ENCODE measurements around the gene LKAAEAR1. TPM values are rescaled to one million over a fixed set of nuclear protein-coding genes. Genes with fewer than 3 reads are reported as not detected.

The LKAAEAR1 gene
- total RNA-seq, 5 donors from 2014 or later (not counting 1 experiment from before 2014, with no cell fraction given) = 0.30 to 0.86 (median 0.35) TPM; not detected in 2

DNA sequence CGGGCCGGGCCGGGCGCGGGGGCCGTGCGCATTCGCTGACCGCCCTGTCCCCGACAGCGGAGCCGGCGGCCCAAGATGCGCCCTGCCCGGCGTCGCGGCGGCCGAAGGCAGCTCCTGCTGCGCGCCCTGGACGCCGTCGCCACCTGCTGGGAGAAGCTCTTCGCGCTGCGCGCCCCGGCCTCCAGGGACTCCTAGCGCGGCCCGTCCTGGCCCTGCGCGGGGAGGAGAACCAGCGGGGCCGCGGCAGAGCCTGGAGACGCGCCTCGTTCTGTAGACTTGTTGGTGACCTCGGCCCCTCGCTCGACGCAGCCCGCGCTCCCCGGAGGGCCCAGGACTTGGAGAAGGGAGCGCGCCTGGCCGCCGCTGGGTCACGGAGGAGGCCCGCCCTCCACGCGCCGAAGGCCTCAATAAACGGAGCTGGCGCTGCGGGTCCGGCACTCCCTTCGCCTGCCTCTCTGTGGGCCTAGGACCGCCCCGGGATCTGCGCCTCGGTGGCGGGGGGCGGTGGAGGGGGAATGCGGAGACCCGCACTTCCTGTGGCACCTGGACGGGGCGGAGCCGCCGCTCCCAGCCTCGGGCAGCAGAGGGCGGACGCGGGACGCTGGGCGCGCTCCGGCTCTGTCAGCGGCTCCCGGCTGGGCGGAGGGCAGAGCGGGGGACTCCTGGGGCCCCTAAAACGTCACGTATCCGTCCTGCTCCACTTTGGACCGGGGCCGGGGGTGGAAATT is 45.5 kb downstream of the LKAAEAR1 start:
- H3K36me3 ChIP-seq (ENCODE audit: control insufficient read depth in 2 of 2, extremely low read depth in 1 of 2, insufficient read depth in 1 of 2, low read length in 1 of 2) = peaks cover 0 to 6% of the 10 kb centered on the region in 2 donors
- no peak overlapping the region for H3K27ac ChIP-seq (ENCODE audit: low read length)
- WGBS (ENCODE audit: insufficient coverage) = under 1% methylated on average over 91 of the region's 91 CpGs
- peak overlapping the region; percentile 50 to 79 (median 78) for H3K4me3 Mint-ChIP-seq
- H3K9me3 ChIP-seq = no peaks in the 10 kb centered on the region
- H3K27ac Mint-ChIP-seq = peak overlapping the region in 1 of 2 donors; percentile 71
- DNase-seq (peak; percentile 41 to 85 (median 68)), ATAC-seq (replicated peaks in 1 of 4) (peak; percentile 69 to 85 (median 78))
- POLR2A ChIA-PET = interaction anchor here in 1 of 2 donors (0.5 kb wide), 1 partner anchor 374 kb away, joined by 3 read pairs; no protein-coding TSS in a partner anchor
- no peaks in the 10 kb centered on the region for H3K9me3 Mint-ChIP-seq
- CTCF ChIA-PET = interaction anchor here (0.6 to 1.7 kb wide), 6 partner anchors 16 to 500 kb away, joined by 3 to 8 read pairs (median 4); partner anchors contain the start of genes LKAAEAR1 (in 1 of the 2) and SAMD10 (in 1 of the 2)
- H3K4me1 ChIP-seq (ENCODE audit: control insufficient read depth in 1 of 2, extremely low read depth in 1 of 2, insufficient read depth in 2 of 2, low read length in 2 of 2) = peaks cover 18 to 85% of the 10 kb centered on the region in 2 experiments
- peaks cover 2% of the 10 kb centered on the region for H3K36me3 Mint-ChIP-seq
- H3K27me3 ChIP-seq (replicated peaks in 1 of 2; ENCODE audit: control insufficient read depth in 2 of 2, extremely low read depth in 1 of 2, insufficient read depth in 2 of 2, low read length in 1 of 2) = peaks cover 0 to 28% of the 10 kb centered on the region in 2 experiments
- peaks cover 53 to 71% (median 62%) of the 10 kb centered on the region in 3 donors for H3K4me1 Mint-ChIP-seq
- H3K4me3 ChIP-seq (ENCODE audit: control insufficient read depth in 1 of 2, extremely low read depth in 1 of 2, low read length in 1 of 2) = peak overlapping the region; percentile 50 to 53
- H3K27me3 Mint-ChIP-seq = no peaks in the 10 kb centered on the region

- H3K9me3 ChIP-seq = no peaks in the 10 kb centered on the region
- 4% methylated on average over 26 of the region's 30 CpGs for WGBS (ENCODE audit: insufficient coverage)
- Mint-ChIP-seq H3K27me3 (no peaks in the 10 kb centered on the region), H3K9me3 (no peaks in the 10 kb centered on the region), H3K27ac (no peak overlapping the region), H3K4me1 (peaks cover 54 to 71% (median 60%) of the 10 kb centered on the region in 3 donors), H3K36me3 (peaks cover 6% of the 10 kb centered on the region), H3K4me3 (peak overlapping the region; percentile 60 to 79 (median 74))
- peaks cover 18 to 87% of the 10 kb centered on the region in 2 experiments for H3K4me1 ChIP-seq (ENCODE audit: control insufficient read depth in 1 of 2, extremely low read depth in 1 of 2, insufficient read depth in 2 of 2, low read length in 2 of 2)
- H3K36me3 ChIP-seq (ENCODE audit: control insufficient read depth in 2 of 2, extremely low read depth in 1 of 2, insufficient read depth in 1 of 2, low read length in 1 of 2) = peaks cover 2 to 6% of the 10 kb centered on the region in 2 donors
- ATAC-seq (replicated peaks in 1 of 4) = peak; percentile 17 to 34 (median 26)
- DNase-seq = peak in 1 of 35 experiments; percentile 37
- H3K4me3 ChIP-seq (ENCODE audit: control insufficient read depth in 1 of 2, extremely low read depth in 1 of 2, low read length in 1 of 2) = peak overlapping the region; percentile 3 to 50
- peaks cover 0 to 28% of the 10 kb centered on the region in 2 experiments for H3K27me3 ChIP-seq (replicated peaks in 1 of 2; ENCODE audit: control insufficient read depth in 2 of 2, extremely low read depth in 1 of 2, insufficient read depth in 2 of 2, low read length in 1 of 2)
- ChIA-PET POLR2A (interaction anchor here in 1 of 2 donors (0.5 kb wide), 1 partner anchor 373 kb away, joined by 3 read pairs; no protein-coding TSS in a partner anchor), CTCF (interaction anchor here (0.6 to 1.7 kb wide), 3 partner anchors 58 to 500 kb away, joined by 3 to 8 read pairs (median 6); partner anchors contain the start of gene SAMD10 (in 1 of the 2))
- H3K27ac ChIP-seq (ENCODE audit: low read length) = no peak overlapping the region
Measured at GRCh38 chr20:64038224-64038564, 46.0 kb downstream of the LKAAEAR1 start.

GRCh38 chr20:64037498-64038213 is 46.5 kb downstream of the LKAAEAR1 start:
- peak in 2 of 35 experiments; percentile 23 to 29 for DNase-seq
- H3K4me3 ChIP-seq (ENCODE audit: control insufficient read depth in 1 of 2, extremely low read depth in 1 of 2, low read length in 1 of 2) = peak overlapping the region in 1 of 2 donors; percentile 3
- H3K36me3 ChIP-seq (ENCODE audit: control insufficient read depth in 2 of 2, extremely low read depth in 1 of 2, insufficient read depth in 1 of 2, low read length in 1 of 2) = peaks cover 6 to 7% of the 10 kb centered on the region in 2 donors
- H3K9me3 ChIP-seq = no peaks in the 10 kb centered on the region
- Mint-ChIP-seq H3K27ac (peak overlapping the region; percentile 73 to 79), H3K4me1 (peaks cover 54 to 71% (median 60%) of the 10 kb centered on the region in 3 donors), H3K27me3 (no peaks in the 10 kb centered on the region), H3K36me3 (peaks cover 6% of the 10 kb centered on the region), H3K4me3 (peak overlapping the region; percentile 68 to 79 (median 74)), H3K9me3 (no peaks in the 10 kb centered on the region)
- ChIA-PET POLR2A (interaction anchor here in 1 of 2 donors (0.5 kb wide), 1 partner anchor 373 kb away, joined by 3 read pairs; no protein-coding TSS in a partner anchor), CTCF (interaction anchor here in 1 of 2 donors (0.5 to 0.6 kb wide), 2 partner anchors 398 to 499 kb away, joined by 4 to 6 read pairs; no protein-coding TSS in a partner anchor)
- peak in 1 of 4 experiments; percentile 18 for ATAC-seq (replicated peaks in 1 of 4)
- H3K27ac ChIP-seq (ENCODE audit: low read length) = no peak overlapping the region
- 26% methylated on average over 26 of the region's 36 CpGs for WGBS (ENCODE audit: insufficient coverage)
- peaks cover 0 to 28% of the 10 kb centered on the region in 2 experiments for H3K27me3 ChIP-seq (replicated peaks in 1 of 2; ENCODE audit: control insufficient read depth in 2 of 2, extremely low read depth in 1 of 2, insufficient read depth in 2 of 2, low read length in 1 of 2)
- peaks cover 18 to 87% of the 10 kb centered on the region in 2 experiments for H3K4me1 ChIP-seq (ENCODE audit: control insufficient read depth in 1 of 2, extremely low read depth in 1 of 2, insufficient read depth in 2 of 2, low read length in 2 of 2)

DNA sequence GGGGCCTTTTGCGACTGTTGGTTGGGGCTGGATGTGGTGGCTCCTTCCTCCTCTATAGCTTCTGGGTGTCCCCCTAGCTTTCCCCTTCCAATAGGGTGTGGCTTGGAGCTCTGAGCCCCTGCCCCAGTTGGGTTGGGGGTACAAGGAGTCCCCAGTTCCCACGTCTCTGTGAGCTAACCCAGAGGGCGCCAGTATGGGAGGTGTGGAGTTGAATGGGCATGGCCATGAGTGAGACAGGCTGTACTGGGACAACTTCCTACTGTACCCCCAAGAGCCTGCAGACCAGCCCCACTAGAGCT is 47.0 kb downstream of the LKAAEAR1 start:
- ATAC-seq (replicated peaks in 1 of 4) (no peak), DNase-seq (no peak)
- Mint-ChIP-seq H3K36me3 (peaks cover 6% of the 10 kb centered on the region), H3K9me3 (no peaks in the 10 kb centered on the region), H3K4me1 (peaks cover 54 to 73% (median 59%) of the 10 kb centered on the region in 3 donors), H3K27me3 (no peaks in the 10 kb centered on the region), H3K27ac (peak overlapping the region in 1 of 2 donors; percentile 87), H3K4me3 (peak overlapping the region; percentile 43 to 79 (median 68))
- Histone ChIP-seq H3K4me3 (ENCODE audit: control insufficient read depth in 1 of 2, extremely low read depth in 1 of 2, low read length in 1 of 2) (no peak overlapping the region), H3K27ac (ENCODE audit: low read length) (no peak overlapping the region), H3K27me3 (replicated peaks in 1 of 2; ENCODE audit: control insufficient read depth in 2 of 2, extremely low read depth in 1 of 2, insufficient read depth in 2 of 2, low read length in 1 of 2) (peaks cover 0 to 27% of the 10 kb centered on the region in 2 experiments), H3K36me3 (ENCODE audit: control insufficient read depth in 2 of 2, extremely low read depth in 1 of 2, insufficient read depth in 1 of 2, low read length in 1 of 2) (peaks cover 8 to 12% of the 10 kb centered on the region in 2 donors), H3K4me1 (ENCODE audit: control insufficient read depth in 1 of 2, extremely low read depth in 1 of 2, insufficient read depth in 2 of 2, low read length in 2 of 2) (peaks cover 18 to 83% of the 10 kb centered on the region in 2 experiments), H3K9me3 (no peaks in the 10 kb centered on the region)
- no CpG with 5 or more reads among the region's 3 CpGs for WGBS (ENCODE audit: insufficient coverage)
- CTCF ChIA-PET = interaction anchor here (0.5 to 0.6 kb wide), 2 partner anchors 398 to 499 kb away, joined by 4 to 5 read pairs; no protein-coding TSS in a partner anchor
- POLR2A ChIA-PET = no interaction called here

DNA sequence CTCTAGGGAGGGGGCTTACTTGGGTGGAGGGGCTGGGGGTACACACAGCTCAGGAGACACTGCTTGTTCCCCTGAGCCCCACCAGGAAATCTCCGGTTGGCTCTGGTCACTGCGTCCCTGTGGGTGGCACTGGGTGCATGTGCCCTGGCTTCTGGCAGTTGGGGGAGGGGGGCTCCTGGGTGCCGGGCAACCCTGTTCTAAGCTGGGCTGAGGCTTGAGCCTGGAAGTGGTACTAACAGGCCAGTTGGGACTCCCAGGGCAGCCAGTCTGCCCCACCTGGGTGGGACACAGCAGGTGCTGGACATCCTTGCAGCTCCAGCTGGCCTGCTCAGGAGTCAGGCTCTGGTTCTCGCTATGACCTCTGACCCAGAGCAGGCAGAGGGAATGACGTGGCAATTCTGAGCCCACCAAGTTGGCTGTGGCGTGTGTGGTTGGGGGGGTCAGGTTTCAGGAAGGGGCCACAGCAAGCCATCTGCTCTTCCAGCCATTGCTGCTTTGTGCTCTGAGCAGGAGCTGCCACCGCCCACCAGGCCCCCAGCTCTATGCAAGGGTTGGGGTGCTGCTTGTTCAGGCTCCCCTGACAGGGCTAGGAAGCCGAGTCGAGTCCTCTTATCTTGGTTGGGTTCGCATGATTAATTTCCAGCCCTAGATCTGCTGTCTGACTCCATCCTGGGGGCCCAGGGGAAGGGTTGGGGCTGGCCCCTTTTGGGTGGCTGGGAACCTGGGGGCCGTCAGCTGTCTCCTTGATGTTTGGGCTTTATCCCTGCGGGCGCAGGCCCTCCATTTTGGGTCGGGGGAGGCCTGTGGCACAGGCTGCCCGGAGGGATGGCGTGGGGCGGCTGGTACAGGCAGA is 47.6 kb downstream of the LKAAEAR1 start:
- H3K27ac Mint-ChIP-seq = peak overlapping the region; percentile 68 to 87
- H3K4me1 Mint-ChIP-seq = peaks cover 54 to 71% (median 58%) of the 10 kb centered on the region in 3 donors
- DNase-seq (no peak), ATAC-seq (replicated peaks in 1 of 4) (no peak)
- peak overlapping the region; percentile 74 for H3K27ac ChIP-seq (ENCODE audit: low read length)
- ChIA-PET POLR2A (no interaction called here), CTCF (interaction anchor here in 1 of 2 donors (0.6 kb wide), 1 partner anchor 498 kb away, joined by 5 read pairs; no protein-coding TSS in a partner anchor)
- H3K4me1 ChIP-seq (ENCODE audit: control insufficient read depth in 1 of 2, extremely low read depth in 1 of 2, insufficient read depth in 2 of 2, low read length in 2 of 2) = peaks cover 12 to 78% of the 10 kb centered on the region in 2 experiments
- H3K36me3 Mint-ChIP-seq = peaks cover 8% of the 10 kb centered on the region
- no peaks in the 10 kb centered on the region for H3K9me3 Mint-ChIP-seq
- H3K27me3 Mint-ChIP-seq = no peaks in the 10 kb centered on the region
- peaks cover 0 to 21% of the 10 kb centered on the region in 2 experiments for H3K27me3 ChIP-seq (replicated peaks in 1 of 2; ENCODE audit: control insufficient read depth in 2 of 2, extremely low read depth in 1 of 2, insufficient read depth in 2 of 2, low read length in 1 of 2)
- H3K9me3 ChIP-seq = no peaks in the 10 kb centered on the region
- no peak overlapping the region for H3K4me3 ChIP-seq (ENCODE audit: control insufficient read depth in 1 of 2, extremely low read depth in 1 of 2, low read length in 1 of 2)
- peak overlapping the region in 2 of 3 donors; percentile 4 to 79 for H3K4me3 Mint-ChIP-seq
- H3K36me3 ChIP-seq (ENCODE audit: control insufficient read depth in 2 of 2, extremely low read depth in 1 of 2, insufficient read depth in 1 of 2, low read length in 1 of 2) = peaks cover 14 to 18% of the 10 kb centered on the region in 2 donors
- WGBS (ENCODE audit: insufficient coverage) = 75% methylated on average over 8 of the region's 17 CpGs
